Caco-2 (cell line): Measurements from ENCODE around the gene SLC5A5. TPM values are rescaled to one million over a fixed set of nuclear protein-coding genes. Genes with fewer than 3 reads are reported as not detected.

Experiments
- BruUV-seq: library from RNA; stranded (reverse); fragments of 400-500 nt; replicated peaks from 2 replicates; lab custom pipeline; 2021; lab: Mats Ljungman, UMichigan
- CTCF ChIA-PET: fragments of 300-600 bp; sonication (Branson Sonifier 250); formaldehyde crosslinking; loops from one replicate; lab custom pipeline; 2022; ENCODE audit warnings: antibody characterized with exemption; lab: Charles Lee
- POLR2A ChIA-PET: fragments of 300-600 bp; sonication (Branson Sonifier 250); formaldehyde crosslinking; loops from one replicate; lab custom pipeline; 2022; ENCODE audit warnings: antibody characterized with exemption; lab: Charles Lee
- DNase-seq, 2 experiments: peaks; one replicate each; pipeline versions ENCODE4 v3.0.0 to v3.0.0-alpha.2; 2020 to 2022
- H3K27me3 ChIP-seq: replicated peaks from 2 replicates; pipeline ENCODE4 v1.6.0; 2011; ENCODE audit warnings: low read length; ENCODE audit not compliant: control insufficient read depth, insufficient read depth
- H3K36me3 ChIP-seq: 2 replicates; pipeline ENCODE4 v1.5.1; 2011; ENCODE audit warnings: low read length; ENCODE audit not compliant: control insufficient read depth, insufficient read depth
- H3K4me1 ChIP-seq: fragments of 250-450 bp; sonication (Bioruptor Pico); 2 replicates; pipeline ENCODE4 v1.5.1; 2020; ENCODE audit warnings: mild to moderate bottlenecking
- H3K4me3 ChIP-seq: 2 replicates; pipeline ENCODE4 v1.5.1; 2011; ENCODE audit warnings: low read depth, mild to moderate bottlenecking, control low read depth, low read length
- H3K9me3 ChIP-seq: fragments of 250-450 bp; sonication (Bioruptor Pico); 2 replicates; pipeline ENCODE4 v1.5.1; 2020; ENCODE audit warnings: mild to moderate bottlenecking, moderate library complexity
- H3K27ac Mint-ChIP-seq: one replicate; pipeline ENCODE4 v1.8.0; 2022; ENCODE audit warnings: mixed read lengths; ENCODE audit not compliant: unreplicated experiment
- H3K27me3 Mint-ChIP-seq: one replicate; pipeline ENCODE4 v1.8.0; 2022; ENCODE audit warnings: mixed read lengths; ENCODE audit not compliant: insufficient read depth, unreplicated experiment
- H3K36me3 Mint-ChIP-seq: one replicate; pipeline ENCODE4 v1.8.0; 2022; ENCODE audit warnings: mild to moderate bottlenecking, mixed read lengths; ENCODE audit not compliant: insufficient read depth, unreplicated experiment
- H3K4me1 Mint-ChIP-seq: one replicate; pipeline ENCODE4 v1.8.0; 2022; ENCODE audit warnings: low read depth, mixed read lengths; ENCODE audit not compliant: unreplicated experiment
- H3K4me3 Mint-ChIP-seq: one replicate; pipeline ENCODE4 v1.8.0; 2022; ENCODE audit warnings: mild to moderate bottlenecking, moderate library complexity, mixed read lengths; ENCODE audit not compliant: unreplicated experiment
- H3K9me3 Mint-ChIP-seq: one replicate; pipeline ENCODE4 v1.8.0; 2022; ENCODE audit warnings: mixed read lengths; ENCODE audit not compliant: unreplicated experiment
- intact Hi-C: fragments of 100-400 bp; cut with micrococcal nuclease; formaldehyde crosslinking; loops from one replicate; pipeline ENCODE4 v1.10.0; 2022; ENCODE audit not compliant: unreplicated experiment
- total RNA-seq: library from RNA; stranded (reverse); gene quantifications from 2 replicates; pipeline ENCODE4 v1.2.3, GENCODE V29; 2022
- TF ChIP-seq, protein P1 (sequence below), 2 experiments: fragments of 200-600 bp in 1 of 2; IDR thresholded peaks; 1 replicate in 1 of 2; 2 replicates in 1 of 2; pipeline versions ENCODE4 v1.5.1 to v1.8.0; 2011 to 2022; ENCODE audit warnings: antibody characterized with exemption in 1 of 2, control low read depth in 1 of 2, inconsistent platforms in 1 of 2, low read depth in 1 of 2, low read length in 1 of 2, mild to moderate bottlenecking in 1 of 2, moderate library complexity in 1 of 2; ENCODE audit not compliant: insufficient read depth in 1 of 2, severe bottlenecking in 1 of 2, unreplicated experiment in 1 of 2

Gene SLC5A5
- total RNA-seq, 1 experiment from 2014 or later: 0.43 TPM

DNA sequence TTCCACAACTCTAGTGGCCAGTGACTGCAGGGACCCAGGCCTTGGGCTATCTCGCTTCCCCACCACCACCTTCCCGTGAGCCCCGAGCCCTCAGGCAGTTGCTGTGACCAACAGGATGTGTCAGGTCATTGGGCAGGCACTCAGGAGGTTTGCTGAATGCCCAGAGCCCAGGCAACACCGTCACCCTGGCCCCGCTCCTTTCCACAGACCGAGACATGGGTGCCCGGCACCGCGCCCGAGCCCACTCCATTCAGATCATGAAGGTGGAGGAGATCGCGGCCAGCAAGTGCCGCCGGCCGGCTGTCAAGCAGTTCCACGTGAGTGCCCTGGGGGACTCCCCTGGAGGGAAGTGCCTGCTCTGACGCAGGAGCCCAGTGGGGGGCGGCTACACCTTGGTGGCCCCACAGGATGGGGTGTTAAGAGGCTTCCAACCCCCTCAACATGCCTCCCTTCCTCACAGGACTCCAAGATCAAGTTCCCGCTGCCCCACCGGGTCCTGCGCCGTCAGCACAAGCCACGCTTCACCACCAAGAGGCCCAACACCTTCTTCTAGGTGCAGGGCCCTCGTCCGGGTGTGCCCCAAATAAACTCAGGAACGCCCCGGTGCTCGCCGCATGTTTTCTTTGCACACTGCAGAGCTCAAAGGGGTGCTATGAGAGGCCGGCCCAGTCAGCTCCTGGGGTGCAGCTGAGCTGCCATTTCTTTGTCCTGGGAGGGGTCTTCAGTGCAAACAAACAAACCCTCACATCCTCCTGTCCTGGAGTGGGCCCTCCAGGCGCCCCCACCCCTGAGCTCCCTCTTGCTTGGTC, 8.8 kb upstream of the SLC5A5 start:
- Mint-ChIP-seq H3K36me3 (peaks cover 79% of the 10 kb centered on the region), H3K27ac (peak overlapping the region; percentile 55), H3K9me3 (no peaks in the 10 kb centered on the region), H3K4me1 (peaks cover 14% of the 10 kb centered on the region), H3K4me3 (peak overlapping the region; percentile 47), H3K27me3 (no peaks in the 10 kb centered on the region)
- intact Hi-C loops: no loop called here
- Histone ChIP-seq H3K4me1 (peaks cover 18% of the 10 kb centered on the region), H3K4me3 (no peak overlapping the region), H3K36me3 (peaks cover 9% of the 10 kb centered on the region), H3K27me3 (no peaks in the 10 kb centered on the region), H3K9me3 (no peaks in the 10 kb centered on the region)
- POLR2A ChIA-PET: no interaction called here
- DNase-seq: no peak
- BruUV-seq: no TSS peak
- CTCF ChIA-PET: interaction anchor here (0.5 kb wide), 1 partner anchor 600 kb away, joined by 3 read pairs; no protein-coding TSS in a partner anchor
- TF ChIP-seq, protein P1, sequence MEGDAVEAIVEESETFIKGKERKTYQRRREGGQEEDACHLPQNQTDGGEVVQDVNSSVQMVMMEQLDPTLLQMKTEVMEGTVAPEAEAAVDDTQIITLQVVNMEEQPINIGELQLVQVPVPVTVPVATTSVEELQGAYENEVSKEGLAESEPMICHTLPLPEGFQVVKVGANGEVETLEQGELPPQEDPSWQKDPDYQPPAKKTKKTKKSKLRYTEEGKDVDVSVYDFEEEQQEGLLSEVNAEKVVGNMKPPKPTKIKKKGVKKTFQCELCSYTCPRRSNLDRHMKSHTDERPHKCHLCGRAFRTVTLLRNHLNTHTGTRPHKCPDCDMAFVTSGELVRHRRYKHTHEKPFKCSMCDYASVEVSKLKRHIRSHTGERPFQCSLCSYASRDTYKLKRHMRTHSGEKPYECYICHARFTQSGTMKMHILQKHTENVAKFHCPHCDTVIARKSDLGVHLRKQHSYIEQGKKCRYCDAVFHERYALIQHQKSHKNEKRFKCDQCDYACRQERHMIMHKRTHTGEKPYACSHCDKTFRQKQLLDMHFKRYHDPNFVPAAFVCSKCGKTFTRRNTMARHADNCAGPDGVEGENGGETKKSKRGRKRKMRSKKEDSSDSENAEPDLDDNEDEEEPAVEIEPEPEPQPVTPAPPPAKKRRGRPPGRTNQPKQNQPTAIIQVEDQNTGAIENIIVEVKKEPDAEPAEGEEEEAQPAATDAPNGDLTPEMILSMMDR (IDR thresholded peaks at IDR 0.05; ENCODE audit: insufficient read depth in 1 of 2, low read depth in 1 of 2, low read length in 1 of 2, severe bottlenecking in 1 of 2, unreplicated experiment in 1 of 2): no peak

DNA sequence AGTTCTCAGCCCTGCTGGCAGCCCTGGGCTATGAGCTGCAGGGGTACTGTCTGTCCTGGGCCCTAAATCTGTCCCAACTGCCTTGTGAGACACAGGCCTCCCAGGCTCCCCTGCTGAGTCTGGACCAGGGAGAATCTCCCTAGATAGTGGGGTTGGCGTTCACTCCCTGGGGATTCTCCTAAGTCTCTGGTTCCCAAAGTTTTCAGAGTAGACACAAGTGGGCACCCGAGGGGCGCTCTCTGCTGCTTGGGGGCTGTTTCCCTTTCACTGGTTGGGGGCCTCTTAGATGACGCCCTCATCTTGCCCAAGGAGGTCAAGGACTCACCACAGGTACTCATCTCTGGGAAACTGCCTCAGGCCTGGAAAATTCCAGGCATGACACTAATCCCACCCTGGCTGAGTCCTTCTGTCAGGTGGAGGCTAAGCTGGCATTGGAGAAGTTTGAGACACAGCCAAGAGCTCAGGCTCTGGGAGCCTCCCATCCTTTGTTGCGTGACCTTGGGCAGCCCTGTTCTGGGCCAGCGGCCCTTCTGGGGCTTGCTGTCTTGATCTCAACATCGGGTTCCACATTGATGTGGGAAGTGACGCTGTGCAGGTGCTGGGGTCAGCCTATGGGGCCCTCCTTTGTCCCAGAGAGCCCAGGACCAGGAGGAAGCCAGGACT, 8.1 kb upstream of the SLC5A5 start:
- no TSS peak for BruUV-seq
- Mint-ChIP-seq H3K27ac (peak overlapping the region; percentile 48), H3K9me3 (no peaks in the 10 kb centered on the region), H3K4me3 (no peak overlapping the region), H3K4me1 (peaks cover 14% of the 10 kb centered on the region), H3K36me3 (peaks cover 79% of the 10 kb centered on the region), H3K27me3 (no peaks in the 10 kb centered on the region)
- Histone ChIP-seq H3K27me3 (no peaks in the 10 kb centered on the region), H3K9me3 (no peaks in the 10 kb centered on the region), H3K4me1 (peaks cover 18% of the 10 kb centered on the region), H3K36me3 (peaks cover 9% of the 10 kb centered on the region), H3K4me3 (no peak overlapping the region)
- ChIA-PET CTCF (interaction anchor here (0.5 to 1.3 kb wide), 2 partner anchors 69 to 600 kb away, joined by 3 read pairs; partner anchors contain the start of gene CCDC124), POLR2A (no interaction called here)
- TF ChIP-seq, protein P1 (IDR thresholded peaks at IDR 0.05; ENCODE audit: insufficient read depth in 1 of 2, low read depth in 1 of 2, low read length in 1 of 2, severe bottlenecking in 1 of 2, unreplicated experiment in 1 of 2): no peak
- intact Hi-C loops: no loop called here
- DNase-seq: no peak
